Measurements from ENCODE around the gene MCFD2.

The MCFD2 gene

GRCh38 chr2:46852598-46852997 is 63.0 kb downstream of the MCFD2 start:
- DNase-seq (ENCODE audit: extremely low read depth in 1 of 2, low read depth in 1 of 2) = no peak

DNA sequence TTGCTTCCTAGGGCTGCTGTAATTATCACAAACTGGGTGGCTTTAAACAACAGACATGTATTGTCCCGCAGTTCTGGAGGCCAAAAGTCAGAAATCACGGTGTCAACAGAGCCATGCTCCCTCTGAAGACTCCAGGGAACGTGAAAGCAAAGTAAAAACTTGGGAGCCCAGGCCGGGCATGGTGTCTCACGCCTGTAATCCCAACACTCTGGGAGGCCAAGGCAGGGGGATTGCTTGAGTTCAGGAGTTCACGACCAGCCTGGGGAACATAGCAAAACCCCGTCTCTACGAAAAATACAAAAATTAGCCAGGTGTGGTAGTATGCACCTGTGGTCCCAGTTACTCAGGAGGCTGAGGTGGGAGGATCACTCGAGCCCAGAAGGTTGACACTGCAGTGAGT is 63.5 kb downstream of the MCFD2 start:
- DNase-seq (ENCODE audit: extremely low read depth in 1 of 2, low read depth in 1 of 2) = no peak

All from stimulated activated CD8-positive, alpha-beta memory T cell treated with anti-CD3 and anti-CD28 coated beads, Interleukin-7, amount 100 ng/mL, for 48 hours (primary cell).